ENCODE measurements around the gene FOXP3. TPM values are rescaled to one million over a fixed set of nuclear protein-coding genes. Genes with fewer than 3 reads are reported as not detected.

FOXP3 gene
- total RNA-seq, 1 donor from 2014 or later = 0.26 TPM

- DNase-seq (ENCODE audit: low spot score) = no peak
- Mint-ChIP-seq H3K36me3 (ENCODE audit: low read depth, unreplicated experiment) (no peaks in the 10 kb centered on the region), H3K27me3 (ENCODE audit: unreplicated experiment) (peaks cover 12% of the 10 kb centered on the region), H3K9me3 (ENCODE audit: unreplicated experiment) (no peaks in the 10 kb centered on the region), H3K4me3 (ENCODE audit: unreplicated experiment) (no peak overlapping the region), H3K4me1 (ENCODE audit: unreplicated experiment) (no peaks in the 10 kb centered on the region), H3K27ac (ENCODE audit: unreplicated experiment) (no peak overlapping the region)
- no peak for TF ChIP-seq CTCF (IDR thresholded peaks at IDR 0.05; ENCODE audit: unreplicated experiment)
Measured at GRCh38 chrX:49212209-49212608, 52.3 kb downstream of the FOXP3 start.

- Mint-ChIP-seq H3K4me3 (ENCODE audit: unreplicated experiment) (no peak overlapping the region), H3K27me3 (ENCODE audit: unreplicated experiment) (peaks cover 8% of the 10 kb centered on the region), H3K36me3 (ENCODE audit: low read depth, unreplicated experiment) (no peaks in the 10 kb centered on the region), H3K9me3 (ENCODE audit: unreplicated experiment) (no peaks in the 10 kb centered on the region), H3K27ac (ENCODE audit: unreplicated experiment) (no peak overlapping the region), H3K4me1 (ENCODE audit: unreplicated experiment) (no peaks in the 10 kb centered on the region)
- TF ChIP-seq CTCF (IDR thresholded peaks at IDR 0.05; ENCODE audit: unreplicated experiment) = no peak
- DNase-seq (ENCODE audit: low spot score) = no peak
Measured at GRCh38 chrX:49211074-49211473, 53.4 kb downstream of the FOXP3 start.

- H3K27ac Mint-ChIP-seq (ENCODE audit: unreplicated experiment) = no peak overlapping the region
- H3K4me3 Mint-ChIP-seq (ENCODE audit: unreplicated experiment) = no peak overlapping the region
- no peaks in the 10 kb centered on the region for H3K4me1 Mint-ChIP-seq (ENCODE audit: unreplicated experiment)
- no peak for DNase-seq (ENCODE audit: low spot score)
- no peak for TF ChIP-seq CTCF (IDR thresholded peaks at IDR 0.05; ENCODE audit: unreplicated experiment)
- peaks cover 3% of the 10 kb centered on the region for H3K27me3 Mint-ChIP-seq (ENCODE audit: unreplicated experiment)
- no peaks in the 10 kb centered on the region for H3K9me3 Mint-ChIP-seq (ENCODE audit: unreplicated experiment)
- H3K36me3 Mint-ChIP-seq (ENCODE audit: low read depth, unreplicated experiment) = no peaks in the 10 kb centered on the region
Measured at GRCh38 chrX:49210406-49210805, 54.1 kb downstream of the FOXP3 start.

GRCh38 chrX:49209434-49210251 lies 54.9 kb downstream of the FOXP3 start:
- TF ChIP-seq CTCF (IDR thresholded peaks at IDR 0.05; ENCODE audit: unreplicated experiment) = no peak
- H3K9me3 Mint-ChIP-seq (ENCODE audit: unreplicated experiment) = no peaks in the 10 kb centered on the region
- H3K4me1 Mint-ChIP-seq (ENCODE audit: unreplicated experiment) = no peaks in the 10 kb centered on the region
- peaks cover 3% of the 10 kb centered on the region for H3K27me3 Mint-ChIP-seq (ENCODE audit: unreplicated experiment)
- H3K4me3 Mint-ChIP-seq (ENCODE audit: unreplicated experiment) = no peak overlapping the region
- no peaks in the 10 kb centered on the region for H3K36me3 Mint-ChIP-seq (ENCODE audit: low read depth, unreplicated experiment)
- H3K27ac Mint-ChIP-seq (ENCODE audit: unreplicated experiment) = no peak overlapping the region
- no peak for DNase-seq (ENCODE audit: low spot score)

- Mint-ChIP-seq H3K27ac (ENCODE audit: unreplicated experiment) (no peak overlapping the region), H3K27me3 (ENCODE audit: unreplicated experiment) (peaks cover 6% of the 10 kb centered on the region), H3K4me1 (ENCODE audit: unreplicated experiment) (no peaks in the 10 kb centered on the region), H3K4me3 (ENCODE audit: unreplicated experiment) (no peak overlapping the region), H3K36me3 (ENCODE audit: low read depth, unreplicated experiment) (no peaks in the 10 kb centered on the region), H3K9me3 (ENCODE audit: unreplicated experiment) (no peaks in the 10 kb centered on the region)
- TF ChIP-seq CTCF (IDR thresholded peaks at IDR 0.05; ENCODE audit: unreplicated experiment) = no peak
- no peak for DNase-seq (ENCODE audit: low spot score)
Measured at GRCh38 chrX:49208399-49208798, 56.1 kb downstream of the FOXP3 start.

Measured in endothelial cell (in vitro differentiated cells).